ENCODE measurements around the gene LRFN2. TPM values are rescaled to one million over a fixed set of nuclear protein-coding genes. Genes with fewer than 3 reads are reported as not detected.

Gene LRFN2
- total RNA-seq, 1 donor from 2014 or later, result not detected

GRCh38 chr6:40387871-40388264 is 199.3 kb downstream of the LRFN2 start:
- H3K27me3 ChIP-seq, result no peaks in the 10 kb centered on the region
- intact Hi-C loops (cut with DNase I), result no loop called here
- DNase-seq (ENCODE audit: low spot score in 2 of 2), result no peak
- no peak overlapping the region for H3K27ac ChIP-seq
- no peaks in the 10 kb centered on the region for H3K36me3 ChIP-seq
- no peaks in the 10 kb centered on the region for H3K4me1 ChIP-seq
- H3K9me3 ChIP-seq, result no peaks in the 10 kb centered on the region
- H3K4me3 ChIP-seq, result no peak overlapping the region
- no peak for TF ChIP-seq CTCF (IDR thresholded peaks at IDR 0.05)

GRCh38 chr6:40387127-40387870 is 199.9 kb downstream of the LRFN2 start:
- no peaks in the 10 kb centered on the region for H3K27me3 ChIP-seq
- H3K27ac ChIP-seq, result no peak overlapping the region
- DNase-seq (ENCODE audit: low spot score in 2 of 2), result no peak
- no peaks in the 10 kb centered on the region for H3K4me1 ChIP-seq
- no peak overlapping the region for H3K4me3 ChIP-seq
- H3K9me3 ChIP-seq, result no peaks in the 10 kb centered on the region
- intact Hi-C loops (cut with DNase I), result no loop called here
- TF ChIP-seq CTCF (IDR thresholded peaks at IDR 0.05), result no peak
- no peaks in the 10 kb centered on the region for H3K36me3 ChIP-seq

- no peaks in the 10 kb centered on the region for H3K4me1 ChIP-seq
- H3K9me3 ChIP-seq, result no peaks in the 10 kb centered on the region
- no peak for TF ChIP-seq CTCF (IDR thresholded peaks at IDR 0.05)
- intact Hi-C loops (cut with DNase I), result no loop called here
- no peak for DNase-seq (ENCODE audit: low spot score in 2 of 2)
- H3K4me3 ChIP-seq, result no peak overlapping the region
- no peaks in the 10 kb centered on the region for H3K36me3 ChIP-seq
- H3K27ac ChIP-seq, result no peak overlapping the region
- no peaks in the 10 kb centered on the region for H3K27me3 ChIP-seq
Measured at GRCh38 chr6:40386200-40386599, 201.0 kb downstream of the LRFN2 start.

GRCh38 chr6:40383348-40384115 is 203.6 kb downstream of the LRFN2 start:
- intact Hi-C loops (cut with DNase I), result no loop called here
- Histone ChIP-seq H3K27ac (no peak overlapping the region), H3K27me3 (no peaks in the 10 kb centered on the region), H3K36me3 (no peaks in the 10 kb centered on the region), H3K4me1 (no peaks in the 10 kb centered on the region), H3K9me3 (no peaks in the 10 kb centered on the region), H3K4me3 (no peak overlapping the region)
- no peak for TF ChIP-seq CTCF (IDR thresholded peaks at IDR 0.05)
- no peak for DNase-seq (ENCODE audit: low spot score in 2 of 2)

GRCh38 chr6:40380271-40380670 is 206.9 kb downstream of the LRFN2 start:
- Histone ChIP-seq H3K9me3 (no peaks in the 10 kb centered on the region), H3K27ac (no peak overlapping the region), H3K27me3 (no peaks in the 10 kb centered on the region), H3K4me1 (no peaks in the 10 kb centered on the region), H3K36me3 (no peaks in the 10 kb centered on the region), H3K4me3 (no peak overlapping the region)
- intact Hi-C loops (cut with DNase I), result no loop called here
- TF ChIP-seq CTCF (IDR thresholded peaks at IDR 0.05), result no peak
- DNase-seq (ENCODE audit: low spot score in 2 of 2), result no peak

All from ascending aorta (tissue), 2 donors.